GM21619 (cell line): ENCODE data around the gene ADGRD1.

ENCODE experiments used
- ATAC-seq: cut with Tn5 transposase; IDR thresholded peaks from one replicate; pipeline ENCODE4 v1.9.1; 2021; ENCODE audit not compliant: unreplicated experiment

The ADGRD1 gene

DNA sequence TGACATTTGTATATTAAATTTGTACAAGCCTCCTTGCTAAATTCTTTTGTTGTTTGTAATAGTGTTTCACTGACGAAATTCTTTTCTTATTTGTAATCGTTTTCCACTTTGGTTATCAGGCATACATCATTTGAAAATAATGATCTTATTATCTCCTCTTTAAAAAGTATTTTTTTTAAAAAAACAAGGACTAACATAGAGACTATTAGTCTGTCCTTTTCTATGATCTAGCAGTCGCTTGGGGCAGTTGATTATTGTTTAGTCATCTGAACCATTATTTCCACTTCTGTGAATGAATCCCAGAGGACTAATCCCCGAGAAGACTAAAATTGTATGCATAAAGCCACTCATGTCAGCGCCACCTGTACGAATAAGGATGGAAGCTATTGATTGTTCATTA lies 11.5 kb downstream of the ADGRD1 start:
- ATAC-seq: no peak

DNA sequence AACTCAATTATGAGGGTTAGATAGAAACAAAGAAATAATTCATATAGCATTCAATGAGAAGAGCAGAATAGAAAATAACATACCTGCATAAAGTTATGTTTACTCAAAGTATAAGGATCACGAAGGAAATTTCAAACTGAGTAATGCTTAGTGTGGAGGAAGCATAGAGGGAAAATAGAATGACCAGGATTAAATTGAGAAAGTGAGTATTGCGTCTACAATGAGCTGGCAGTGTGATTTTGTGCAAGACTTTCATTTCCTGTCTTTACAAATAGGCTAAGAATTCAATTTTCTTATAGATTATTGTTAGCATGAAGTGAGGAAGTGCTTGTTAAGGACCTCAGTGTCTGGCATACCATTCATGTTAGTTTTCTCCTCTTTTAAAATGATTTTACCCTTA lies 12.0 kb downstream of the ADGRD1 start:
- ATAC-seq: no peak

DNA sequence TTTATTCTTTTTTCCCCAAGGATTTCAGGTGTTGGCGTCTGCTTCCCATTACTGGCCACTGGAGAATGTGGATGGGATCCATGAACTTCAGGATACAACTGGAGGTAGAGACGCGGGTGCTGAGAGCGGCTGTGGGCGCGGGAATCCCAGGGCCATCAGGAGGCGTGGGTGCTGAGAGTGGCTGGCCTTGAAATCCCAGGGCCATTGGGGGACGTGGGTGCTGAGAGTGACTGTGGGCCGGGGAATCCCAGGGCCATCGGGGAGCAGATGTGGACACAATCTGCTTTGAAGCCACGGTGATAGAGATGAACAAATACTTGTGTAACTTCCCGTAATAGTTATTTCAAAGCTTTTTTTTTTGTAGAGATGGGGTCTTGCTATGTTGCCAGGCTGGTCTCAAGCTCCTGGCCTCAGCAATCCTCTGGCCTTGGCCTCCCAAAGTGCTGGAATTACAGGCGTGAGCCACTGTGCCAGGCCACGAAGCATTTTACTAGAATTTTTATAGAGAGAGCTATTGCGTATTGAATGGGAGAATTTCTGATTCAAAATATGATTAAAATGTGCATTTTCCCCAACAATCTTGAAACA lies 12.8 kb downstream of the ADGRD1 start:
- ATAC-seq: no peak

DNA sequence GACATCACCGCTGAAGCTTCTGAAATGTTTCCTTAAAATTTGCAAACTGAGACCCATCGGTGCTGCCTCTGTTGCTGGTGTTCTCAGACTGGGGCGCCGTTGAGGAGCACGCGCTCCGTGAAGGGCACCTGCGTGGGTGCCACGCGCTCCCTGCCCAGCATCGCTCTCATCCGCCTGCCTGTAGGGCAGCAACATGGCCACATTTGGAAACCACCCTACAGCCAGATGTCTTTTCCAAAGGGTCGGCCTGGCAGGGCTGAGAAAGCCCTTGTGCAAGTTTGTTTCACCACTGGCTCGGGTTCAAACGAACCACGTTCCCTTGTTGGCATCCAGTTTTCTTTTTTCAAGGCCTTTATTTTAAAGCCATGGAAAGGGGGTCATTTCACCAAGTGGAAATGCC lies 13.9 kb downstream of the ADGRD1 start:
- ATAC-seq: no peak

DNA sequence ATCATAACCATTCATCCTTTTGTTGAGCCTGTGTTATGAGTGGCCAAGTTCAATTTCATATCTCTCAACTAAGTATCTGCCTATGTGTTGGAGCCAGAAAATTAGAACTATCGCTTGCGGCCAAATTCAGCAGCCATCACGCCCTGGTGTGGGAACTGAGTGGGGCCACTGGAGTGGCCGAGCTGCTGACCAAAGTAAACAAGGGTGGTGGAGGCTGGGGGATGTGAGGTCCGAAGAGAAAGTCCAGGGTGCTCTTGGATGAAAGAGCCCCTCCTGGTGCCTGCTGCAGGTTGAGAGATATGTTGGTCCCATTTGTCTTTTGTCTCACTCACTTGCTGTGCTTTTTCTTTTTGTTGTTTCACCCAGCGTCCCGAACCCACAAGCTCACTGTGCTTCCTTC lies 14.9 kb downstream of the ADGRD1 start:
- ATAC-seq: no peak

DNA sequence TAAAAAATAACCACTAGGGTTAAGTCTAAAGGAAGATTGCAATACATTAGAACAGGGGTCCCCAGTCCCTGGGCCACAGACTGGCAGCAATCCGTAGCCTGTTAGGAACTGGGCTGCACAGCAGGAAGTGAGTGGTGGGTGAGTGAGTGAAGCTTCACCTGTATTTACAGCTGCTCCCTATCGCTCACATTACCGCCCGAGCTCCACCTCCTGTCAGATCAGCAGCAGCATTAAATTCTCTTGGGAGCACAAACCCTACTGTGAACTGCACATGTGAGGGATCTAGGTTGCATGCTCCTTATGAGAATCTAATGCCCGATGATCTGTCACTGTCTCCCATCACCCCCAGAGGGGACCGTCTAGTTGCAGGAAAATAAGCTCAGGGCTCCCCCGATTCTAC lies 15.5 kb downstream of the ADGRD1 start:
- no peak for ATAC-seq

DNA sequence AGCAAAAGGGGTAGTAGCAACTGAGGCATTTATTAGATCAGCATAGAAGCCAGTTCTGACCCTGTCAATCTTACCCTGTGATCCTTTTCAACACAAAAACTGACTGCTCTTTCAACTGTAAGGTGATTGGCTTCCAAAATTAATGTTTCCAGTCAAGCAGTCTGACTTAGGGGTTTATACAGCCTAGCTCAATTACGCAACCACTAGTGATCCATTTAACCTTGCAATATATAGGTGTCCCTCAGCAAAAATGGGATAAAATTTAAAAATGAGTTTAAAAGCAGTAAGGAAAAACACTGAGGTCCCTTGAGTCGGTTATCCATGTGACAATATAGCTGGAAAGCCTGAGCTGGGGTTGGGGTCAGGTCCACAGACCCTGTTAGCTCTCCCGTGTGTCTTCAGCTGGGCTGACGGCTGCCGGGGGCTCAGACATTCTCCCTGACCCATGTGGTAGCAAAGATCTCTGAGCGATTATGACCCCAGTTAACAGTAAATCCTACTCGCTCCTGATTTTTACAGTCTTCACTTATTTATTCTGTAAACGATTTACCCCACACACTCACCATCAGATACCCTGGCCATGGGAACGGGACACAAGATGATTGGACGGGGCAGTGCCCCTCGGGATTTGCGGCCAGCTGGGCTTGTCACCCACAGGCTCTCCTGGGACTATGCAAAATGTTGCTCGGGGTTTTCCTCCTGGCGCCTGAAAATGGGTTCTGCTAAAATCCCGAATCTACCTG lies 16.6 kb downstream of the ADGRD1 start:
- ATAC-seq: peak; percentile 88

DNA sequence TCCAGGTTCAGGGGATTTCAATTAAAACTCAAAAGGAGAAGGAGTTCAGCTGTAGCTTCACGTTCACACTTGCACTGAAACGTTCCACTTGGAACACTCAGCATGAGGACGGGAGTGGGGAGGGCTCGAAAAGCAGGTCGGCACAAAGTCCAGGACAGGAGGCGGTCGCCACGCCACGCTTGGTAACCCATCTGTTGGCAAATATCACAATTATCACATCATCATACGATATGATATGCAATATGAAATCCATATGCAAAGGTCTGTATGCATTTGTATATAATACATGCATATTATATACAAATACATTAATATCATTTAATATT lies 17.2 kb downstream of the ADGRD1 start:
- ATAC-seq: peak; percentile 36

DNA sequence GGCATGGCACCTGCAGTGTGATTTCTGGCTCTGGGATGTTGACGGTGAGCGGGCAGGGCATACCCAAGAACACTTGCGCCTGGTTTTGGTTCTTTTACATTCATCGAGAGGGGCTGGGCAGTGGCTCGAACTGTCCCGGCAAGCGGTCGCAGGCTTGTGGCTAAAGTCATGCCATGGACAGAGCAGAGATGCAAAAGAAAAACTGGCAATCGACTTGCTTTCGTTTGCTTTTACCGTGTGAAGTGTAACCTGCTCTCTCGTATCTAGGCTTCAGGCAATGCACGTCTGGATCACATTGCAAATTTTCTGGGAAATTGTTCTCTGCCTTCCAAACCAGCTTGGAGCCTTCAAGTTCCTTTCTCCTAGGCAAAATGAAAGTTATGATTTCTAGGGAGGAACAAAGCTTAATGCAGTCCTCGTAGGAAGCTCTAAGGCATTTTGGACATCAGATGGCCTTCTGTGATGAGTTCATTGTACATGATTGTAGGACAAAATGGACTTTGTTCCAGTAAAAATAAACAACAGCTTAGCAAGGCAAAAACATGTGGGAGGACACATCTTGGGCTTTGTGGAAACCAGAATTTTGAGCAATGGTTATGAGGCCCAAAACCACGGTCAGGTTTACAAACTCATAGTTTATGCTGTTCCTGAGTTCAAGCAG lies 18.3 kb downstream of the ADGRD1 start:
- no peak for ATAC-seq

DNA sequence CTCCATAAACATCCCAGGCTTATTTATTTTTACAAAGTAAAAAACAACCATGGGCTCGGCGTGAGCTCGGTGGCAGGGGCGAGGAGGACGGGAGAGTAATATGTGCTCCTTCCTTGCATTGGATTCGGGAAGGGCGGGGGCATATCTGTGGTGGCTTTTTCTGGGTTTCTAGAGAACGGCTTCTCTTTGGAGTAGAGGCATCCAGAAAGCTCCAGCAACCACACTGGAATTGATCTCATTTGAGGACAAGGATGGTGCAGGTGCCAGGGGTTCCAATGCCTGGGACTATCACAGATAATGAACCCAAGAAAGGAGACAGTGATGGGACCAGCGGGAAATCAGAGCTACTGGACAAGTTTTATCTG lies 18.9 kb downstream of the ADGRD1 start:
- no peak for ATAC-seq

DNA sequence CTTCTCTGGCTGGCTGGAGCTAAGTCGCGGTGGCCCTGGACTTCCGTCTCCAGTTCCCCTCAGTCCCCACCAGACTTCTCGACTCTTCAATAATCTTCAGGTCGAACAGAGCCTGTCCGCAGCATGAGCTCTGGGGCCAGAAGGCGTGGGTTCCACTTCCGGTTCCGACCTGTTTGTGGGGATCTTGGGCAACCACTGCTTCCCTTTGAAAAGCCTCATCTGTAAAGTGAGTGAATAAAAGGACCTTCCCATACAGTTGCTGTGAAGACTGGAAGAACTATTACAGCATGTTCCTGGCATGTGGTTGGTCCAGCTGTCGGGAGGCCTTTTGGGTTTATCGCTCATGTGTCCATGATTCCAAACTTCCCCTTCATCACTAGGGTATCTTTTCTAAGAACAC lies 19.4 kb downstream of the ADGRD1 start:
- no peak for ATAC-seq

DNA sequence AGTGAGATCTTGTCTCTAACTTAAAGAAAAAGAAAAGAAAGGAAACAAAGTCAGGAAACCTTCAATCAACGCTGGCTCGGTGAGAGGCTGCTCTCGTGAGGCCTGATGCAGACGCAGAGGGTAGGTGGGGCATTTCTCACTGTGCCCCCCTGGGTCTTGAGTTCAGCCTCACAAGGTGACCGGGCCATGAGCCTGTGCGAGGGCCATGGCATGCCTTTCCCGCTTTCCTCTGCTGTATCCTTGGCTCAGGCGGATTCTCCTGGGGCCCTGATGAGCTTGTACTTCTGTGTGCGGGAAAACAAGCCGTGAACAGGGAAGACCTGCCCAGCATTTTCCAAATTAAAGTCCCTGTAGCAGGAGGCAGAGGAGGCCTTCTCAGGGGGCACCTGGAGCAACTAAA lies 20.2 kb downstream of the ADGRD1 start:
- no peak for ATAC-seq

DNA sequence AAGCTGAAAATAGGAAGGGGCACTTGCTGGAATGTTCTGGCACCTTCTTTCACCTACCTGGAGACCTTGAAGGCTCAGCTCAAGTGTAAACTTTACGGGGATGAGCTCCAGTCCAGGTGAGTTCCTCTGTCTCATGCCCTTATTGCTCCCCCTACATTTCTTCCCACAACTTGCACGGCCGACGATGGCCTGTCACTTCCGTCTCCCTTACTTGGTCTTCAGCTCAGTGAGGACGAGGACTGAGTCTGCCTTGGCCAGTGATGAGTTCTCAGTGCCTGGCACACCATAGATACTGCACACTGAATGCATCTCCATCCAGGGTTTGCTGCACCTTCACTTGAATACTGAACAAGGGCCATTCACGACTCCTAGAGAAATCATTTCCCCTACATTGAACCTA lies 21.4 kb downstream of the ADGRD1 start:
- ATAC-seq: no peak

DNA sequence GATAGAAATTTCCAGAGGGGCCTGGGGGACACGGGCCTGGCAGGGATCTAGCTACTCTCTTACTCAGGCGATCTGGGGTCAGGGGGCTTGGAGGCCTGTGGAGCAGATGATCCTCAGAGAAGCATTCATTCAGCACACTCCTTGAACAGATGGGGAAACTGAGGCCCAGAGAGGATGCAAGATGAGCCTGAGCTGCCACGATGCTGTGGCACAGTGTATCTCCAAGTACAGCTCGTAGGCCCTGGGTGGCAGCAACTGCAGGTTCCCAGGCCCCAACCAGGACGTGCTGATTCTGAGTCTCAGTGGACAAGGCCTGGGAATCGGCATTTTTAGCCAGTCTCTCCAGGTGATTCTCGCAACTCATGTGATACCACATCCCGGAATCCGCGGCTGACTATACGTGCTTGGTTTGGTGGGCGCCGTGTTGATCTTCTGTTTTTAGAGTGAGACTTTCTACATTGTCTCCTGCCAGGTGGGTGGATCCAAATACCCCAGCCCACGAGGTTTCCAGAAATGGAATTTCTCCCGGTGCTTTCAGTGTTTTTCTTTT lies 22.5 kb downstream of the ADGRD1 start:
- ATAC-seq: no peak

DNA sequence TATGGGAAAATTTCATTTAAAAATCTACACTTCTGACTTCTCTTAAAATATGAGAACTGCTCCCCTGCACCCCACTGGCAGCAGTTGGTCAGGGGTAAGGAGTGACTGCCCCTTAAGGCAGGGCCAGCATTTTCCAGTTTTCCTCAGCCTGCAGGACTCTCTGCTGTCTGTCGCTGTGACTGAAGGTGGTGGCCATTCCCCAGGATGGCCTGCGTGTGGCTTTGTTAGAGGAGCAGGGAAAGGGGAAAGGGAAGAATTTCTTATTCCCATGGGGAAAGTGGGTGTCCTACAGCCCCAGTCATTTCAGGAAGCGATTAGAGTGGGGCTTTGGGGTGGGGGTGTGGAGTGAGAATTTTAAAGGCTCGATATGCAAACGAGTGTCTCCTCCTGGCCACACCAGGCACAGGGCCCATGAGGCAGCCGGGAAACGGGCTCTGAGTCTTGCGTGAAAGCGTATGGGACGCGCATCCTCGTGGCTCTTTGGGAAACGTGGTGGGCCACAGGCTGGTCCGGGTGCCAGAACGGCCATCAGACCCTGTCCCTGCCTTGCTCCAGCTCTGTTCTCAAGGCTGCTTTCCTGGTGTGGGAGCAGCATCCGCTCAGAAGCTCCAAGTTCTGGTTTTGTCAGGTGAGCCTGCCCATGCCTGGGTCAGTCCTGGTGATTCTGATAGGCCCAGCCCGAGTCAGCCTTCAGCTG lies 23.5 kb downstream of the ADGRD1 start:
- no peak for ATAC-seq

DNA sequence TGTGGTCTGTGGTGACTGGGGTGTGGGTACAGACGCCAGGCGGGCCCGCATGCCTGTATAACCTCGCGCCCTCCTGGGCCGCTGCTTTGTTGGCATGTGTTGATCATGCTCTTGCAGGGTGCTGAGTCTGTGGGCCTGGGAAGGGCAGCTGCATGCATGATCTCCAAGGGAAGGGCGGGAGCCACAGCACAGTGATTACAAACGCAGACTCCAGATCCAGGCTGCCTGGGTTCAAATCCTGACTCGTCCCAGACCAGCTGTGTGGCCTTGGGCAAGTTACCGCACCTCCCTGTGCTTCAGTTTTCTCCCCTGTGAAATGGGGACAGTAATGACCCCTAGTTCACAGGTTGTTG lies 24.0 kb downstream of the ADGRD1 start:
- no peak for ATAC-seq

DNA sequence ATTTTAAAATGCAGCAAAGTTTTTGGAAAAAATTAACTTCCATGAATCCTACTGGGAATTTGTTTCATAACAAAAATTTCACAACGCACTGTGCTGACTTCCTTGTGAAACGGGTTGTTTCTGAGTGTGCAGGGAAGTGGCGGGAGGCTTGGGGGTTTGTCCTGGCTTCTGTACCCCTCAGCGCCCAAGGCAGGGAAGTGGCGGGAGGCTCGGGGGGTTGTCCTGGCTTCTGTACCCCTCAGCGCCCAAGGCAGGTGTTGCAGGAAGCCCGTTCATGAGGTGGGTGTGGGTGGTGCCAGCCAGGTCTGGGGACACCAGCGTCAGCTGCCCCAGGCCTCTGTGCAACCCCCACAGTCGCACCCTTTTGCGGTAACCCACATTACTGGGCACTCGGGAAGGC lies 25.1 kb downstream of the ADGRD1 start:
- no peak for ATAC-seq

DNA sequence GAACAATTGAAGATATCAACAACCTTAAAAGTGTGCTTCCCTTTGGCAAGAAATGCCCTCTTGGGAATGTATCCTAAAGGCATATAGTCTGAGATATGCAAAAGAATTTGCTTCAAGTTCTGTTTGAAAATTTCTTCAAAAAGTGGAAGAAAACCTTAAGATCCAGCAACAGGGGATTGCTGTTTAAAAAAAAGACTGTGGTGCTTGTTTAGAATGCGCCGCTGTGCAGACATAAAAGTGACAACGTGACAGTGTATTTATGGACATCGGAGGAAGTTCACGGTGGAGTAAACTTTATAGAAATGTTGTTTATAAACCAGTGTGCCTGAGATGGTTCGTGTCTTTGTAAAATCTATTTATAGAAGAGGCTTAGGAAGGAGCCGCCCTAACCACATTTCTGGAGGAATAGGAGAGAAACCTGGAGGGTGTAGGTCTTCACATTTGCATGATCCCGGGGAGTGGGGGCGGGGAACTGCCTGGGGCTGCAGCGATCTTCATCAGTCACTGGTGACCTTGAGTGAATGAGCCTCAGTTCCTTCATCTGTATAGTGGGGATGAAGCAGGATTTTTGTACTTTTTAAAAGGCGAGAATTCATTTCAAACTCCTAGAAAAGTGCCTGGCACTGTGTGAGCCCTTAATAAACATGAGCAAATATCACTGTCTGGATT lies 27.5 kb downstream of the ADGRD1 start:
- ATAC-seq: no peak

DNA sequence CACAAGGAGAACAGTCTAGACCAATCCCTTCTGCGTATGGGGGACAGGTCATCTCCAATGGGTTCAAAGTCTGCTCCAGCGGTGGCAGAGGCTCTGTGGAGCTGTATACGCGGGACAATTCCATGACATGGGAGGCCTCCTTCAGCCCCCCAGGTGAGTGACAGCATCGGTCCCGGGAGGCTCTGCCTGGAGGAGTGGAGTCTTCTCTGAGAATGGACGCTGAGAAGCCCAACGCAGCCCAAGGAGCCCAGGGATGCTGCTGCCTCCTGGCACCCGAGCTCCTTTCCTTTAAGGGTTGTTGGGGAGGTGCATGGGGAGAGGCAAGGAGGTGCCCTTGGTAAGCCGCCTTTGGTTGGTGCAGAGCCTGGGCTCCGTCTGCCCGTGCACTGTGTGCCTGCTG lies 28.2 kb downstream of the ADGRD1 start:
- no peak for ATAC-seq

DNA sequence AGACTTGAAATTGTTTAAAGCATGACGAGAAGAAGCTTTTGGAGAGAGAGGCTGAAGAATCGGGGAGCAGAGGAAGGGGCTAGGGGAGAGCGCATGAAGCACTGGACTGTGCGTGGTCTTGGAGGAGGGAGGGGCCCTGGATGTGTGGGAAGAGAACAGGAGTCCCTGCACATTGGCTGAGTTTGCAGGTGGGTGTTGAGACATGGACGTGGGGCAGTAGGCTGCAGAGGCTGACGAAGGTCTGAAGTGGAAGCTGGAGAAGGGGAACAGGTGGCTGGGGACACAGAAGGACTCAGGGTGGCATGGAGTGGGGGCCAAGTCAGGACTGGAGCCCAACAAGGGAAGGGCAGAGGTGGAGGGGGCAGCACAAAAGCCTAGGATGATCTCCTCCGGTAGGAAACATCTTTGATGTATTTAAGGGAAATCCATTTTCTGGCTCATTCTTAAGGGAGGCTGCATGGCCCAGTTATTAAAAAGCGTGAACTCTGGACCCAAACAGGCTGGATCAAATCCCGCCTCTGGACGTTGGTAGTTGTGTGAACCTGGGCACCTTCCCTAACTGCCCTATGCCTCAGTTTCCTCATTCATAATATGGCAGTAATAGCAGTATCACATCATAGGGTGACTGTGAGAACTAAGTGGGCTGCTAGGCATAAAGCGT lies 29.0 kb downstream of the ADGRD1 start:
- no peak for ATAC-seq
